WERI-Rb-1 (cell line): ENCODE results near the gene XRCC1.

ENCODE experiments used
- DNase-seq: peaks from one replicate; pipeline ENCODE4 v3.0.0-alpha.2; 2020
- H3K27ac ChIP-seq: fragments of 250-450 bp; sonication (Bioruptor Pico); 2 replicates; pipeline ENCODE4 v1.5.1; 2020; ENCODE audit warnings: mild to moderate bottlenecking, moderate library complexity
- H3K27me3 ChIP-seq: fragments of 250-450 bp; sonication (Bioruptor Pico); 2 replicates; pipeline ENCODE4 v1.5.1; 2021; ENCODE audit warnings: mild to moderate bottlenecking, low read depth, moderate library complexity; ENCODE audit not compliant: insufficient read depth, severe bottlenecking
- H3K36me3 ChIP-seq: fragments of 250-450 bp; sonication (Bioruptor Pico); 2 replicates; pipeline ENCODE4 v1.5.1; 2020; ENCODE audit warnings: mild to moderate bottlenecking, moderate library complexity
- H3K4me3 ChIP-seq: 2 replicates; pipeline ENCODE4 v1.5.1; 2011; ENCODE audit warnings: low read depth, mild to moderate bottlenecking, control low read depth, low read length
- H3K9me3 ChIP-seq: fragments of 250-450 bp; sonication (Bioruptor Pico); 2 replicates; pipeline ENCODE4 v1.5.1; 2021; ENCODE audit warnings: mild to moderate bottlenecking, moderate library complexity; ENCODE audit not compliant: severe bottlenecking
- TF ChIP-seq, protein P1 (sequence below): IDR thresholded peaks from 2 replicates; pipeline ENCODE4 v1.5.1; 2011; ENCODE audit warnings: low read depth, mild to moderate bottlenecking, control low read depth, inconsistent platforms, low read length

Gene XRCC1

DNA sequence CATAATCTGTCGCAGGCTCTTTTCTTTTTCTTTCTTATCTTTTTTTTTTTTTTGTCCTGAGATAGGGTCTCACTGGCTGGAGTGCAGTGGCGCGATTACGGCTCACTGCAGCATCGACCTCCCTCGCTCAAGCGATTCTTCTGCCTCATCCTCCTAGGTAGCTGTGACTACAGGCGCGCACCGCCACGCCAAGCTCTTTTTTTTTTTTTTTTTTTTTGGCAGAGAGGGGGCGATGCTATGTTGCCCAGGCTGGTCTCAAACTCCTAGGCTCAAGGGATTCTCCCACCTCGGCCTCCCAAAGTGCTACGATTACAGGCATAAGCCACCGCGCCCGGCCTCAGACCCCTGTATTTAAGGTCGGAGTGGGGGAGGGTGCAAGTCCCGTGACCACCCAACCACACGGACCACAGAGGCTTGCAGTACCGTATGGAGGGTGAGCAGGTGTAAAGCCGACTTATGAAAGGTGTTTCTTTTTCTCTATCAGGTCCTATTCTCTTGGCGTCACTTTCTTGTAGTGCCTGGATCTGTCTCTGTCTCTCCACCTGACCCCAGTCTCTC lies 72.8 kb downstream of the XRCC1 start:
- Histone ChIP-seq H3K27me3 (no peaks in the 10 kb centered on the region), H3K4me3 (no peak overlapping the region), H3K36me3 (peaks cover 13% of the 10 kb centered on the region), H3K9me3 (no peaks in the 10 kb centered on the region), H3K27ac (no peak overlapping the region)
- no peak for DNase-seq
- TF ChIP-seq, protein P1, sequence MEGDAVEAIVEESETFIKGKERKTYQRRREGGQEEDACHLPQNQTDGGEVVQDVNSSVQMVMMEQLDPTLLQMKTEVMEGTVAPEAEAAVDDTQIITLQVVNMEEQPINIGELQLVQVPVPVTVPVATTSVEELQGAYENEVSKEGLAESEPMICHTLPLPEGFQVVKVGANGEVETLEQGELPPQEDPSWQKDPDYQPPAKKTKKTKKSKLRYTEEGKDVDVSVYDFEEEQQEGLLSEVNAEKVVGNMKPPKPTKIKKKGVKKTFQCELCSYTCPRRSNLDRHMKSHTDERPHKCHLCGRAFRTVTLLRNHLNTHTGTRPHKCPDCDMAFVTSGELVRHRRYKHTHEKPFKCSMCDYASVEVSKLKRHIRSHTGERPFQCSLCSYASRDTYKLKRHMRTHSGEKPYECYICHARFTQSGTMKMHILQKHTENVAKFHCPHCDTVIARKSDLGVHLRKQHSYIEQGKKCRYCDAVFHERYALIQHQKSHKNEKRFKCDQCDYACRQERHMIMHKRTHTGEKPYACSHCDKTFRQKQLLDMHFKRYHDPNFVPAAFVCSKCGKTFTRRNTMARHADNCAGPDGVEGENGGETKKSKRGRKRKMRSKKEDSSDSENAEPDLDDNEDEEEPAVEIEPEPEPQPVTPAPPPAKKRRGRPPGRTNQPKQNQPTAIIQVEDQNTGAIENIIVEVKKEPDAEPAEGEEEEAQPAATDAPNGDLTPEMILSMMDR, result no peak

DNA sequence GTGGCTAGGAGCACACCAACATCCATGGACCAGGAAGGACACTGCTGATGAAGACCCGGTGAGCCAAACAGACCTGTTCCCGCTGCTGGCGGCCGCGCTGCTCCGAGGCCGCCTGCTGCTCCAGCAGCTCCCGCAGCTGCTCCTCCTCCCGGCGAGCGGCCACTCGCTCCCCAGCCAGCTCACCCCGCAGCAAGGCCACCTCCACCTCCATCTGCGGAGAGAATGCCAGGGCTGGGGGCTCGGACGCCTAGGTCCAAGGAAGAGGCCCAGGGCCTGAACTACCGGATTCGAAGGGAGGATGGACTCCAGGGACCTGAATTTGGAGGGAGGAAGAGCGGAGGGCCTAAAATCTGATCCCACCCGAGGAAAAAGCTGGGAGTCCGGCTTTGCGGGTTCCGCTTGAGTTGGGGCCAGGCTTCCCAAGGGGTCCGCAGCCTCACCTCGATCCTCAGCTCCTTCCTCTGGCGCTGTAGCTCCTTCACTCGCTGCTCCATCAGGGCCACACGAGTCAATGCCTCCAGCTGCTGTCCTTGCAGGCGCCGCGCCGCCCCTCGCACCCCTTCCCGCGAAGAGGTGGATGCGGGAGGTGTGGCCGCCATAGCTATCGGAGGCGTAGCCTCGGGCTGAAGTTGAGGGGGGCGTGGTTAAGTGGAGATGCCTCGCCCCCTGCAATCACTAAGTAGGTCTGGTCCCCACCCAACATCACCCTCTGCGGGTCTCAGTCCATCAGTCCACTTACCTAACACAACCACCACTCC lies 73.5 kb downstream of the XRCC1 start:
- Histone ChIP-seq H3K4me3 (no peak overlapping the region), H3K9me3 (no peaks in the 10 kb centered on the region), H3K27me3 (no peaks in the 10 kb centered on the region), H3K36me3 (peaks cover 19% of the 10 kb centered on the region), H3K27ac (no peak overlapping the region)
- no peak for DNase-seq
- TF ChIP-seq, protein P1, result no peak

DNA sequence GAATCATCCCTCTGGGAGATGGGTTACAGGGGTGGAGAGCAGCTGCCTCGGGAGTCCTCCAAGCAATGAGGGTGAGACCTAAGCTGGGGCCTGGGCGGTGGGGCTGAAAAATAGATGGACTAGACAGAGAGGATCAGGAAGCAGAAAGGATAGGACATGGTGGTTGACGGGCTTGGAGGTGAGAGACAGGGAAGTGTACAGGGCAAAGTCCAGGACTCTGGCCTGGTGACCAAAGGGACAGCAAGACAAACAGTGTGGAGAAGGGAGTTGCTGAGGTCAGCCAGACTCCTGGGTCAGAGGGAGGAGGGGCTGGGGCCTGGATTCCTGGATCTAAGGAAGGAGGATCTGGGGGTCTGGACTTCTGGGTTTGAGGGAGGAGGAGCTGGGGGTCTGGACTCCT lies 76.3 kb downstream of the XRCC1 start:
- DNase-seq, result no peak
- Histone ChIP-seq H3K27me3 (no peaks in the 10 kb centered on the region), H3K27ac (no peak overlapping the region), H3K4me3 (no peak overlapping the region), H3K9me3 (no peaks in the 10 kb centered on the region), H3K36me3 (peaks cover 26% of the 10 kb centered on the region)
- TF ChIP-seq, protein P1, result no peak

DNA sequence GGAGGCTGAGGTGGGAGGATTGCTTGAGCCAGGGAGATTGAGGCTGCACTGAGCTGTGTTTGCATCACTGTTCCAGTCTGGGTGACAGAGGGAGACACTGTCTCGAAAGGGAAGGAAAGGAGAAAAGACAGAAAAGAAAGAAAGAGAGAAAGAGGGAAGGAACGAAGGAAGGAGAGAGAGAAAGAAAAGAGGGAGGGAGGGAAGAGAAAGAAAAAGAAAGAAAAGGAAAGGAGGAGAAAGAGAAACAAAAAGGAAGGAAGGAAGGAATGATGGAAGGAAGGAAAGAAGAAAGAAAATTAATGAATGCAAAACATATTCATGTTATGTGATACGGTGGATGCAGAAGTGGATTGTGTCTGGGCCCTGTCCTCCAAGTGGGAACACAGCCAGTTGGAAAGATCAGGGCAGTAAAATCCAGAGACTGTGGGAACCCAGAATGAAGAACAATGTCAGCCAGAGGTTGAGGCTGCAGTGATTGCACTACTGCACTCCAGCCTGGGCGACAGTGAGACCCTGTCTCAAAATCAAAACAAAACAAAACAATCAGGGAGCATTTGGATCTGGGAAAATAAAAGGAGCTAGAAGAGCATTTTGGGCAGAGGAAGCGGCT lies 77.0 kb downstream of the XRCC1 start:
- TF ChIP-seq, protein P1, result no peak
- no peak overlapping the region for H3K27ac ChIP-seq
- no peak for DNase-seq
- H3K27me3 ChIP-seq, result no peaks in the 10 kb centered on the region
- H3K36me3 ChIP-seq, result peaks cover 26% of the 10 kb centered on the region
- H3K9me3 ChIP-seq, result no peaks in the 10 kb centered on the region
- H3K4me3 ChIP-seq, result no peak overlapping the region

DNA sequence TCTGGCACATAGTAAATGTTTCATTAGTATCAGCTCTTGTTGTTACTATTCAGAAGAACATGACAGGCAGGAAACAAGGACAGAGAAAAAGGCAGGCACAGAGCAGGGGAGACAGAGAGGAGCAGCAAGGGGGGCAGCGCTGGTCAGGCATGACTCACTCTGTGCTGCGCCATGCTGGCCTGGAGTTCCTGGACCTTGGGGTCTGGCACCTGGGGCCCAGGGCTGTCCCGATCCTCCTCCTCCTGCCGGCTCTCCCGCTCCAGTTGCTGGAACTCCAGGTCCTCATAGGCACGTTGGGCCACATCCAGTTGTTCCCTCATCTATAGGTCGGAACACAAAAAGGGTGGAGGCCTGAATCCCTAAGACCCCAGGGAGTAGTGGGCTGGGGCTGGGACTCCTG lies 78.4 kb downstream of the XRCC1 start:
- no peaks in the 10 kb centered on the region for H3K27me3 ChIP-seq
- TF ChIP-seq, protein P1, result no peak
- DNase-seq, result no peak
- H3K27ac ChIP-seq, result no peak overlapping the region
- H3K36me3 ChIP-seq, result peaks cover 25% of the 10 kb centered on the region
- no peak overlapping the region for H3K4me3 ChIP-seq
- no peaks in the 10 kb centered on the region for H3K9me3 ChIP-seq
